ENCODE data around the gene HMX2.
A peak's percentile ranks its signal among the peaks of the same experiment; 100 is the strongest.
"Not testable (repeated sequence)": the region's sequence is repeated elsewhere in the genome, so short reads cannot be mapped to it uniquely, and the experiment has no call there.

HMX2 gene

GRCh38 chr10:123150986-123151736, 3.2 kb downstream of the HMX2 start:
- no peak for DNase-seq (ENCODE audit: low read depth)

DNA sequence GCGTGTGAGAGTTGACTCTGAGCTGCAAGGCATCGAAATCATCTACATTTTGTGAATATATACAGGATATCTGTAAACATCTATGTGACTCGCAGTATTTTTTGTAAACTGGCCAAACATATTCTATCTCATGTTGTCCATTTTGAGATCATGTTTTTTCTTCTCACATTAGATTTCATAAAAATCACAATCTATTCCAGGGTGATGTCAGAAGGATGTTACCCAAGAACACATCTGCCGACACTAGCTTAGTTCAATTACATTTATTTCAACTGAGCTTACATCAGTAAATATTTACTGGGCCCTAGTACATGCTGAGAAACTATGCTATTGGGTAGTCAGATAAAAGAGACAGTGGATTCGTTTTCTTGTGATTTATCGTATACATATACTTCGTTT, 3.8 kb downstream of the HMX2 start:
- DNase-seq (ENCODE audit: low read depth): no peak

GRCh38 chr10:123153486-123154091, 5.7 kb downstream of the HMX2 start:
- no peak for DNase-seq (ENCODE audit: low read depth)

DNA sequence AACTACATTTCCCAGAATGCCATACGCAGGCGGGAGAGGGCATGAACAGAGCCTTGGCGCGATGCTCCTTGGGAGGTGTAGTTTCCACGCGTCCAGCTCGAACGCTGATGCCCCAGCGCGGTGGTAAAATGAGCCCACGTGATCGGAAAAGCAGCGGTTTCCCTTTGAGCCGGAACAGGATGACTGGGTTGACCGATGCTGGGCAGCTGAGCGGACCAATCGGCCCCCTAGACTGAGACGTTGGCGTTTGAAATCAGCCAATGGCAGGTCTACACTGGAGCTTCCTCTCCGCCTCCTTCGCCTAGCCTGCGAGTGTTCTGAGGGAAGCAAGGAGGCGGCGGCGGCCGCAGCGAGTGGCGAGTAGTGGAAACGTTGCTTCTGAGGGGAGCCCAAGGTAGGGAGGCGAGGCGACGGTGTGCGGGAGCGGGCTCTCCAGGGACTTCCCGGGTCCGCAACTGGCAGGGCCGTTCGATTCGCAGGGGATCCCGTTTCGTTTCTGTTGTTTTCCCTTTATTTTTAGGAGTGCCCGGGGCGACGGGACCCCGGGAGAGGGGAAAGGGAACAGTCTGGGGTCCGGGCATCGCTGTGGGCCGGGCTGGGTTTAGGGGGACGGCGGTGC, 6.3 kb downstream of the HMX2 start, which contains the start of gene BUB3:
TSS of gene BUB3 (plus strand) at position 311 of the 619 bp plus-strand sequence. CDS start 516 bp downstream, outside the sequence.
- peak; percentile 97 for DNase-seq (ENCODE audit: low read depth)

GRCh38 chr10:123154711-123155505, 7.0 kb downstream of the HMX2 start:
- no peak for DNase-seq (ENCODE audit: low read depth)

- no peak for DNase-seq (ENCODE audit: low read depth)
Observed at GRCh38 chr10:123156078-123156477, 8.1 kb downstream of the HMX2 start.

DNA sequence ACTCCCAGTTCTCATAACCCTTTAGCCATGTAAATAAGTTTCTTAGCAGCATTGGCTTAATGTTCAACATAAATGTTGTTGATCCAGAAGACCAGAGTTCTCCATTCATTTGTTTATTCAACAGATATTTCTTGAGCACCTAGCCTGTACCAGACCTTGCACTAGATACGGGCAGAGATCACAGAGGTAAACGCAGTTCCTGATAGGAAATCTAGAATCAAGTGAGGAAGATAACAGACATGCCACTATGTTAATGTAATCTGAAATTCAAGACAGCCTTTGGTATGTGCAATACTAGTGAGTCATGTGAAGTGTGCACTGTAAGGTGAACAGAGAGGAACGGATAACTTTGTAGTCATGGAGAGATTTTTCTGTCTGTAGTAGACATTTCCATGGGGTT, 9.3 kb downstream of the HMX2 start:
- no peak for DNase-seq (ENCODE audit: low read depth)

GRCh38 chr10:123158682-123159081, 10.7 kb downstream of the HMX2 start:
- DNase-seq (ENCODE audit: low read depth): no peak

DNA sequence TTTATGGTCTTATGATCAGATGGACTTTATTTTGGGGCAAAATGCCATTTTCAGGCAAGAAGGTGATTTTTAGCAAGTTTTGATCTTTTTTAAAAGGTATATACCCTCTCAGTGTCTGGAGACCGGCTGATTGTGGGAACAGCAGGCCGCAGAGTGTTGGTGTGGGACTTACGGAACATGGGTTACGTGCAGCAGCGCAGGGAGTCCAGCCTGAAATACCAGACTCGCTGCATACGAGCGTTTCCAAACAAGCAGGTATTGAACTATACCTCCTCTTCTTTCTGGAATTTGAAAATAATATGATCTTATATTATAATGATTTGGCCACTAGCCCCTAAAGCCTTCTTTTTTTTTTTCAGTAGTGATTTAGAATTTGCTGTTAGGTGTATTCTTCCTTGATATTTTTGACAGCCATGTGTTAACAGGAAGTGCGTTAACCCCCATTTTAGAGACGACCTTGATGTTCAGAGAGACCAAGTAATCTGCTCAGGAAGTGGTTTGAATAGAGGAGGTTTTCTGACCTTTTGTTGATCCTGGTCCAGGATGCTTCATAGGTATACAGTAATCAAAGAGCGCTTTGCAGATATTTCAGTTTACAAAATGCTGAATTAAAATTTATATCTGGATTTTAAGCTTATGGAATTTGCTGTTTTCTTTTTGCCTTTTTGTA, 12.5 kb downstream of the HMX2 start:
- no peak for DNase-seq (ENCODE audit: low read depth)

GRCh38 chr10:123164319-123164718, 16.4 kb downstream of the HMX2 start:
- DNase-seq (ENCODE audit: low read depth): no peak

DNA sequence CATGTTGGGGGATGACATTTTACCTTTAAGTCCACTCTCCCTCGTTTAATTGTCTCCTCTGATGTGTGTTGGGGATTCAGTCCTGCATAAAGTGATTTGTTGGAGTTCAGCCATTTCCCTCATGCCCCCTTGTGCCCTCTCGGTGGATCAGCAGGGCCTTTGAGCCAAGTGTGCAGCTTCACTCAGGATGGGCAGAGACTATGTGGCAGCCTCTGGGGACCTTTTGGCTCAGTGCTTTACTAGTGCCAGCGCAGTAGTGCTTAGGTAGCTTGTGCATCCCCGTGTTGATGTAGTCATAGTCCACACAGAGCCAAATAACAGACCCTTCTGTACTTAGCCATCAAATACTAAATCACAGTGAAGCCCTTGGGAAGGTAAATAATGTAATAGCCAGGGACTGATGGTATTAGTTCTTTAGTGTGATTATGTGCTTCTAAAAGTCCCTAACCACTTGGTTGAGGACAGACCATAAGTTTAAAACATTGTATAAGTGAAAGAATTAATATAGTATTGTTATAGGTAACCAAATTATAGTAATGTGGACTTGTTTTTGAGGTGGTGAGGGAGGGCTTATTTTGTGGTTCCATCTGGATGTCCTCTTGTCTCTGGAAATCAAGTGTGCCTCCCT, 17.6 kb downstream of the HMX2 start:
- no peak for DNase-seq (ENCODE audit: low read depth)

- DNase-seq (ENCODE audit: low read depth): no peak
Observed at GRCh38 chr10:123166618-123167017, 18.7 kb downstream of the HMX2 start.

GRCh38 chr10:123170961-123171360, 23.0 kb downstream of the HMX2 start:
- DNase-seq (ENCODE audit: low read depth): no peak

- DNase-seq (ENCODE audit: low read depth): not testable (repeated sequence)
Observed at GRCh38 chr10:123171616-123172015, 23.7 kb downstream of the HMX2 start.

DNA sequence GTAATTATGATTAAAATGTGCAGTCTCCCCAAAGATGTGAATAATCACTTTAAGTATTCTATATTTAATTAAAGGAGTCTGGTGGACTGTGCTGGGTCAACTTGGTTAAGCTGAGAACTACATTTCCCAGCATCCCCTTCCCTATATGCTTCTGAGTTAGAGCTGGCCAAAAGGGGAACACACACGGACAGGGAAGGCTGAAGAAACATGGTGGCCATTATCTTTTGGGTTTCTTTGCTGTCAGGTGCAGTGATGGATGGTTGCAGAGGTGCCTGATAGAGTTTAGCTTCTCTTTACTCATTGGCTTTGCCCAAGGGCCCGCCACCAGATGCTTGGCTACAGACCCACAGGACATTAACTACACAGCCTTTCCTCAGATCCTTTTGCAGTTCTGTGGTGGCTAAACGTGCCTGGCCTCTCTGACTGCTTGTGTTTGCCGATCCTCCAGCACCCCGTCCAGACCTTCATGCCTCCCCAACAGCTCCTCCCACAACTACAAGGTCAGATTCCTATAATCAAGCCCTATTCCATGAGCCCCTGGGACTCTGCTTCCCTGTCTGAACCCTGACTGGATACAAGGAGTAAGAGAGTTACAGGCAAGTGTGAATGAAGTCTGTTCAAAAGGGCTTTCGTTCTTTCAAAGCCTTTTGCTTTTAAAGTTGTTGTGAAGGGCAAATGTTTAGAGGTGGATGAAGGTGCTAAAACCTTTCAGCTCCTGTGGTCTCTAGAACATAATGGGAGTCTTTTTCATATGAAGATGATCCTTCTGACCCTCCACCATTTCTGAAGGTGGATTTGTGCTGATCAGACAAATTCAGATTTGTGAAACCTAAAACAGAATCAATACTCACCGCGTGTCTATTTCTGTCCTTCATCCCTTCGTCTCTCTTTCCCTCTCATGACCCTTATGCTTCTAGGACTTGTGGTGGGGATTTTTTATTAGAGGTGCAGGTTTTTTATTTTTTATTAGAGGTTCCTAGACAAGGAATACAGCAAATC, 27.8 kb downstream of the HMX2 start:
- no peak for DNase-seq (ENCODE audit: low read depth)

DNA sequence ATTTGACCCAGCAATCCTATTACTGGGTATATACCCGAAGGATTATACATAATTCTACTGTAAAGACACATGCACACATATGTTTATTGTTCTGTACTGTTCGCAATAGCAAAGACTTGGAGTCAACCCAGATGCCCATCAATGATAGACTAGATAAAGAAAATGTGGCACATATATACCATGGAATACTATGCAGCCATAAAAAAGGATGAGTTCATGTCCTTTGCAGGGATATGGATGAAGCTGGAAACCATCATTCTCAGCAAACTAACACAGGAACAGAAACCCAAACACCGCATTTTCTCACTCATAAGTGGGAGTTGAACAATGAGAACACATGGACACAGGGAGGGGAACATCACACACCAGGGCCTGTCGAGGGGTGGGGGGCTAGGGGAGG, 30.5 kb downstream of the HMX2 start:
- not testable (repeated sequence) for DNase-seq (ENCODE audit: low read depth)

DNA sequence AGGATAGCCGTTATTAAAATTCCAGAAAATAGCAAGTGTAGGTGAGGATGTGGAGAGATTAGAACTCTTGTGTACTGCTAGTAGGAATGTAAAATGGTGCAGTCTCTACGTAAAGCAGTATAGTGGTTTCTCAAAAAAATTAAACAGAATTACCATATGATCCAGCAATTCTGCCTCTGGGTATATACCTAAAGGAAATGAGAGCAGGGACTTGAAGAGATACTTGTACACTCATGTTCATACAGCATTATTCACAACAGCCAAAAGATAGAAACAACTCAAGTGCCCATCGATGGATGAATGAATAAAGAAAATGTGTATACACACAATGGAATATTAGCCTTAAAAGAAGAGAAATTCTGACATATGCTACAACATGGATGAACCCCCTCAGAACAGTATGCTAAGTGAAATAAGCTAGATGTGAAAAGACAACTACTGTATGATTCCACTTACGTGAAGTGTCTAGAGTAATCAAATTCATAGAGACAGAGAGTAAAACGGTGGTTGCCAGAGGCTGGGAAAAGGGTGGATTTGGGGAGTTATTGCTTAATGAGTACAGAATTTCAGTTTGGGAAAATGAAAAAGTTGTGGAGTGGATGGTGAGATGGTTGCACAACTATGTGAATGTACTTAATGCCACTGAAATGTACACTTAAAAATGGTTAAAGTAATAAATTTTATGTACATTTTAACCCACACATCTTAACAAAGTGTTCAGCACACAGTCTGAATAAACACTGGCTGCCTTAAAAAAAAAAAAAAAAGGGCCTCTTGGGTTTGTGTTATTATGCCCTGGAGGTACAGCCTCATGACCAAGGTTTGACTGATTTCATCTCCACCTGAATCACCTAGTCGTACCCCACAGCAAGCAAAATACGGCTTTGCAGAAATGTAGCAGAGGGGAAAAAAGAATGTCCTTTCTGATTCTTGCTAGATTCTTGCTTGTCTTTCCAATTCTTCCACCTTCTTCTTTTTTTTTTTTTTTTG, 32.5 kb downstream of the HMX2 start:
- DNase-seq (ENCODE audit: low read depth): no peak

DNA sequence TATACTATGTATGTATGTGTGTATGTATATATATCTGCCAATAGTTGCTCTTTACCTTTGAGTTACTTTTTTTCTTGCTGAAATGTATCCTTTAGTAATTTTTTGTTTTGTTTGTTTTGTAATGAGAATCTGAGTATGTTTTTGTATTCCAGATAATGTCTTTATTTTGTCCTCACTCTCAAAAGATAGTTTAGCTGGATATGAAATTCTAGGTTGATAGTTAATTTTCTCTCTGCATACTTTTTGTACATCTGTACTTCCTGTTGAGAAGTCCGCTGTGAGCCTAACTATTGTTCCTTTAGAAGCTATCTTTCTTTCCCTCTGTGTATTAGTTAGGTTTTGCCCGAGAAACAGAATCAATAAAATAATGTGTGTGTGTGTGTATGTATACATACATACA, 35.8 kb downstream of the HMX2 start:
- DNase-seq (ENCODE audit: low read depth): no peak

GRCh38 chr10:123187781-123188180, 39.8 kb downstream of the HMX2 start:
- DNase-seq (ENCODE audit: low read depth): no peak

Data from CMK (cell line).